Globus pallidus (tissue), 1 donor: Measurements from ENCODE around the gene MAMLD1.
A peak's percentile ranks its signal among the peaks of the same experiment; 100 is the strongest.

Experiments
- DNase-seq: peaks from one replicate; pipeline ENCODE4 v3.0.0-alpha.2; 2015; ENCODE audit warnings: low spot score

The MAMLD1 gene

GRCh38 chrX:150502091-150502490, 139.0 kb downstream of the MAMLD1 start:
- DNase-seq: no peak

- DNase-seq: no peak
Observed at GRCh38 chrX:150502979-150503897, 140.1 kb downstream of the MAMLD1 start.

GRCh38 chrX:150503898-150504219, 140.7 kb downstream of the MAMLD1 start:
- no peak for DNase-seq

- peak; percentile 62 for DNase-seq
Observed at GRCh38 chrX:150504397-150505182, 141.5 kb downstream of the MAMLD1 start.

- DNase-seq: no peak
Observed at GRCh38 chrX:150506020-150506419, 142.9 kb downstream of the MAMLD1 start.

GRCh38 chrX:150506486-150506885, 143.4 kb downstream of the MAMLD1 start:
- DNase-seq: no peak

- no peak for DNase-seq
Observed at GRCh38 chrX:150507251-150507856, 144.2 kb downstream of the MAMLD1 start.

GRCh38 chrX:150508018-150508417, 144.9 kb downstream of the MAMLD1 start:
- DNase-seq: peak; percentile 42

- peak; percentile 74 for DNase-seq
Observed at GRCh38 chrX:150508451-150509367, 145.6 kb downstream of the MAMLD1 start.

GRCh38 chrX:150509703-150510102, 146.6 kb downstream of the MAMLD1 start:
- no peak for DNase-seq

GRCh38 chrX:150512461-150512901, 149.4 kb downstream of the MAMLD1 start:
- DNase-seq: no peak

- DNase-seq: no peak
Observed at GRCh38 chrX:150513544-150513943, 150.4 kb downstream of the MAMLD1 start.

GRCh38 chrX:150514462-150514861, 151.3 kb downstream of the MAMLD1 start:
- DNase-seq: no peak

GRCh38 chrX:150515801-150516200, 152.7 kb downstream of the MAMLD1 start:
- no peak for DNase-seq

- no peak for DNase-seq
Observed at GRCh38 chrX:150517303-150517910, 154.3 kb downstream of the MAMLD1 start.

GRCh38 chrX:150522494-150522893, 159.4 kb downstream of the MAMLD1 start:
- no peak for DNase-seq

GRCh38 chrX:150525061-150525919, 162.2 kb downstream of the MAMLD1 start:
- DNase-seq: peak; percentile 87

GRCh38 chrX:150526692-150527091, 163.6 kb downstream of the MAMLD1 start:
- DNase-seq: no peak

GRCh38 chrX:150527108-150527507, 164.0 kb downstream of the MAMLD1 start:
- no peak for DNase-seq

- no peak for DNase-seq
Observed at GRCh38 chrX:150529587-150529986, 166.5 kb downstream of the MAMLD1 start.
